ENCODE measurements around the gene MAMSTR.
"Not testable (repeated sequence)": the region's sequence is repeated elsewhere in the genome, so short reads cannot be mapped to it uniquely, and the experiment has no call there.

The MAMSTR gene, protein sequence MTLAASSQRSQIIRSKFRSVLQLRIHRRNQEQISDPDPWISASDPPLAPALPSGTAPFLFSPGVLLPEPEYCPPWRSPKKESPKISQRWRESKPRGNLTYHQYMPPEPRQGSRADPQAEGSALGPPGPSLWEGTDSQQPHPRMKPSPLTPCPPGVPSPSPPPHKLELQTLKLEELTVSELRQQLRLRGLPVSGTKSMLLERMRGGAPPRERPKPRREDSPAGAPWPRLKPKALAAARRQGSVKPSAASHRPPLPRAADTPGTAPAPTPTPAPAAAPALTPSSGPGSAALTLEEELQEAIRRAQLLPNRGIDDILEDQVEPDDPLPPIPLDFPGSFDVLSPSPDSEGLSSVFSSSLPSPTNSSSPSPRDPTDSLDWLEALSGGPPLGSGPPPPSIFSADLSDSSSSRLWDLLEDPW

DNA sequence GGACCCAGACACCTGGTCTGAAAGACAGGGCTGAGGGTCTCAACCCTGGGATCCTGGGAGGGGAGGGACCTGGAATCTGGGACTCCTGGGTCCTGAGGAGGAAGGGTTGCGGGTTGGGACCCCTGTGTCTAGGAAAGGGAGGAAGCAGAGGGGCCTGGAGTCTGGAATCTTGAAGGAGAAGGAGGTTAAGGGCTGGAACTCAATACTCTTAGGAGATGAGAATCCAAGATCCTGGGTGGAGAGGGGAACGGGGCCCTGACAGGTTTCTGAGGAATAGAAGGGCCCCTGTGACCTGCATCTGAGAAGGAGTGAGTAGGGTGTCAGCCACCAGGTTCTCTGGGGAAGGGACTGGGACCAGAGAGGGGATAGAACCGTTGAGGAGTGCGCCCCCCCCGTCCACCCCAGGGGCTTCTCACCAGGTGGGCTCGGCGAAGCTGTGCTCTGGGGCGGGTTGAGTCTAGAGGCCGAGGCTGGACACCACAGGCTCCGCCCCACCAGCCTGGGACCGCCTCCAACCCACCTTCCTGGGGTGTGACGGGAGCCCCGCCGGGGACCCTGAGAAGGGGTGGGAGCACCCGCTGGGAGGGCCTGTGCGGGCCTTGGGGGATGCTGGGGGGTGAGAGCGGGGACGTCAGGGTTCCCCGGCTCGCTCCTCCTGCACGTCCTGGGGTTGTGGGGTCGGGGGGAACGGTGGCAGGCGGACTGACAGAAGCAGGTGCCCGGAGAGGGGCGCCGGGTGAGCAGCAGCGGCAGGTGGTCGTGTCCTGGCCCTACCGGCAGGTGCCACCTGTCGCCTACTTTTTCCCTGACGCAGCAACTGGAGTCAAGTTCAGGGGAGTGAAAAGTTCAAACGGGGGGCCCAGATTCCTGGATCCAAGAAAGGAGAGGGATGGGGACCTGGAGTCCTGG is at the start of gene MAMSTR:
TSS of gene MAMSTR (minus strand) at position 463 of the 909 bp plus-strand sequence. CDS start 694 bp downstream, outside the sequence.
- DNase-seq (ENCODE audit: low read depth): no peak

GRCh38 chr19:48768994-48769713 is 49.6 kb upstream of the MAMSTR start:
- no peak for DNase-seq (ENCODE audit: low read depth)

DNA sequence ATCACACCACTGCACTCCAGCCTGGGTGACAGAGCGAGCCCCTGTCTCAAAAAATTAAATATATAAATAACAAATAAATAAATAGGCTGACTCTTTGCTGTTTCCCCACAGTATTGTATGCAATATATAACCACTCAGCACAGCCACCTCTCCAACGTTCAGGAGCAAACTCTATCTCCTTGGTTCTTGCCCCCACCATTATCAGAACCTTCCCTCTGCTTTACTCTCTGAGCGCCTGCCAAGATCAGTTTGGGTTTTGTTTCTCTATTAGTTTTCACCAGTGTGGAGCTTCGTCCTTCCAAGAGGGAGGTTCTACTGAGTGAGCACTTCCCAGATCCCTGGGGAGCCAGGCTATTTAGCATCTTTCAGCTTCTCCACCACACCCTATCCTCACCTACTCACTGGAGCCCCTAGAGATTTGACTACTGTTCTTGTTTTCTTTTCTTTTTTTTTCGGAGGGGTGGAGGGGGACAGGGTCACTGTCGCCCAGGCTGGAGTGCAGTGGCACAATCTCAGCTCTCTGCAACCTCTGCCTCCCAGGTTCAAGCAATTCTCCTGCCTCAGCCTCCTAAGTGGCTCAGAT is 48.7 kb upstream of the MAMSTR start:
- DNase-seq (ENCODE audit: low read depth): not testable (repeated sequence)

DNA sequence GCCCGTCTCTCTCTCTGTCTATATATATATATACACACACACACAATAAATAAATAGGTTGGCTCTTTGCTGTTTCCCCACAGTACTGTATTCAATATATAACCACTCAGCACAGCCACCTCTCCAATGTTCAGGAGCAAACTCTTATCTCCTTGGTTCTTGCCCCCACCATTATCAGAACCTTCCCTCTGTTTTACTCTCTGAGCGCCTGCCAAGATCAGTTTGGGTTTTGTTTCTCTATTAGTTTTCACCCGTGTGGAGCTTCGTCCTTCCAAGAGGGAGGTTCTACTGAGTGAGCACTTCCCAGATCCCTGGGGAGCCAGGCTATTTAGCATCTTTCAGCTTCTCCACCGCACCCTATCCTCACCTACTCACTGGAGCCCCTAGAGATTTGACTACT is 46.3 kb upstream of the MAMSTR start:
- DNase-seq (ENCODE audit: low read depth): not testable (repeated sequence)

GRCh38 chr19:48760504-48761205 is 41.1 kb upstream of the MAMSTR start:
- no peak for DNase-seq (ENCODE audit: low read depth)

- no peak for DNase-seq (ENCODE audit: low read depth)
Observed at GRCh38 chr19:48757741-48758144, 38.2 kb upstream of the MAMSTR start.

GRCh38 chr19:48757089-48757675 is 37.7 kb upstream of the MAMSTR start:
- DNase-seq (ENCODE audit: low read depth): no peak

- DNase-seq (ENCODE audit: low read depth): no peak
Observed at GRCh38 chr19:48756686-48757085, 37.2 kb upstream of the MAMSTR start.

GRCh38 chr19:48756212-48756611 is 36.7 kb upstream of the MAMSTR start:
- DNase-seq (ENCODE audit: low read depth): no peak

- DNase-seq (ENCODE audit: low read depth): no peak
Observed at GRCh38 chr19:48755787-48756186, 36.3 kb upstream of the MAMSTR start.

DNA sequence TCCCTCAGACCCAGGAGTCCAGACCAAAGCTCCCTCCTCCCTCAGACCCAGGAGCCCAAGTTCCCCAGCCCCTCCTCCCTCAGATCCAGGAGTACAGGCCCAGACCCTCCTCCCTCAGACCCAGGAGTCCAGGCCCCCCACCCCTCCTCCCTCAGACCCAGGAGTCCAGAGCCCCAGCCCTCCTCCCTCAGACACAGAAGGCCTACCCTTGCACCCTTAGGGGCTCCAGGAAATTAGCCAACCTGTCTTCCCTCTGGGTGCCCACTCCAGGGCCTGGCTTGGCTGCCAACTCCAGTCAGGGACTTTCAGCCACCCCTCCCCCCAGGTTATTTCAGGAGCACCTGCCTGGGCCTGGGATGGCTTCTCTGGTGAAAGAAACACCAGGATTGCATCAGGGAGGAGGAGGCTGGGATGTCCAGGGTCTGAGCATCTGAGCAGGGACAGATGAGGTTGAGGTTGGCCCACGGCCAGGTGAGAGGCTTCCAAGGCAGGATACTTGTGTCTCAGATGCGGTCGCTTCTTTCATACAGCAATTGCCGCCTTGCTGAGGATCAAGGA is 35.6 kb upstream of the MAMSTR start, which contains the start of gene FGF21:
TSS of gene FGF21 (plus strand) at position 441 of the 558 bp plus-strand sequence. CDS start 713 bp downstream, outside the sequence.
- no peak for DNase-seq (ENCODE audit: low read depth)

- DNase-seq (ENCODE audit: low read depth): no peak
Observed at GRCh38 chr19:48752496-48753365, 33.2 kb upstream of the MAMSTR start, which contains the start of gene FUT1. TSS of gene FUT1 (minus strand) at chr19:48752641. CDS start at chr19:48751281, 1,360 bp downstream.

GRCh38 chr19:48751845-48752495 is 32.4 kb upstream of the MAMSTR start:
- no peak for DNase-seq (ENCODE audit: low read depth)

GRCh38 chr19:48750771-48751504 is 31.4 kb upstream of the MAMSTR start:
- no peak for DNase-seq (ENCODE audit: low read depth)

DNA sequence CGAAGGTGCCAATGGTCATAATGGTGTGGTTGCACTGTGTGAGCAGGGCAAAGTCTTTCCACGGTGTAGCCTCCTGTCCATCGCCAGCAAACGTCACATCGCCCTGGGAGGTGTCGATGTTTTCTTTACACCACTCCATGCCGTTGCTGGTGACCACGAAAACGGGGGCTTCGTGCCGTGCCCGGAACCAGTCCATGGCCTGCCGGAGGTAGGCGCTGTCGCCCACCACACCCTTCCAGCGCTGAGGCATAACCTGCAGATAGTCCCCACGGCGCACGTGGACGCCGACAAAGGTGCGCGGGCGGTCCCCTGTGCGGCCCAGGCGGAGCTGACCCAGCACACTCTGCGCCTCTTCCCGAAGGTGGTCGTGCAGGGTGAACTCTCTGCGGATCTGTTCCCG is 30.8 kb upstream of the MAMSTR start:
- DNase-seq (ENCODE audit: low read depth): no peak

DNA sequence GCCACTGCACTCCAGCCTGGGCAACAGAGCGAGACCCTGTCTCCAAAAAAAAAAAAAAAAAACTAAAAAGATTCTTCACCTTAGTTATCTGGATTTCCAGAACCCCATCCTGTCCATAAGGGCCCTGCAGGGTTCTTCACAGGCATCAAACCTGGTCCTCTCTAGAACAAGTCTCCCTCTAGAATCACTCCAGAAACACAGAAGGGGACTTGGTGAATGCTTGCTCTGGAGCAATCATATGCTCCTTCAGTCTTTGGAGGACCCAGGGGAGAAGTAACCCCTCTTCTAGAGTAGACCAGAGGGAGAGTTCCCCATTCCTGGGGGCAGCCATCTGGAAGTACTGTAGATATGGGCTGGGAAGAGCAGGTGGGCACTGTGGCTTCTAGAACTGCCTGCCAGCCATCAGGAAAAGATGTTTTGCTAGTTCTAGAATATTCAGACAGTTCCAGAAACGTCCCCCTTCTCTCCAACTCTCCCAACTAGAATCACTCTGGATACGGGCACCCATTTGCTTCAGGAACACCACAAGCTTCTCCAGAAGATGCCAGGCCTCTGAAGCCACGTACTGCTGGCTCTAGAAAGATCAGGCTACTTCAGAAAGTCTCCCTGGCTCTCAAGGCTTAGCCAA is 30.2 kb upstream of the MAMSTR start:
- DNase-seq (ENCODE audit: low read depth): no peak
